COR-L47 (cell line): Measurements from ENCODE around the gene CATSPERZ.
A peak's percentile ranks its signal among the peaks of the same experiment; 100 is the strongest.

Experiments used
- DNase-seq: peaks from one replicate; lab custom pipeline; 2025; lab: John Stamatoyannopoulos, UW

The CATSPERZ gene

GRCh38 chr11:64285885-64286800 is 14.0 kb upstream of the CATSPERZ start:
- peak; percentile 70 for DNase-seq

- DNase-seq = no peak
Measured at GRCh38 chr11:64286801-64287159, 13.4 kb upstream of the CATSPERZ start.

GRCh38 chr11:64287676-64288352 is 12.3 kb upstream of the CATSPERZ start:
- DNase-seq = no peak

DNA sequence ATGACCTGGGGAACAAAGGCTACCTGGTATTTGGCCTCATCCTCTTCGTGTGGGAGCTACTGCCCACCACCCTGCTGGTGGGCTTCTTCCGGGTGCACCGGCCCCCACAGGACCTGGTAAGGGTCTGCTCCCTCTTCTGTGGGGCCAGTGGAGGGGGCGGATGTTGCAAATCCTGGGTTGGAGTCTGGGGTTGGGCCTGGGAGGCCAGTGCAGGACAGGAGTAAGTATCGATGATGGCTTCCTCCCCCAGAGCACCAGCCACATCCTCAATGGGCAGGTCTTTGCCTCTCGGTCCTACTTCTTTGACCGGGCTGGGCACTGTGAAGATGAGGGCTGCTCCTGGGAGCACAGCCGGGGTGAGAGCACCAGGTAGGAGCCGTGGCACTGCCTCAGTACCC is 11.8 kb upstream of the CATSPERZ start:
- no peak for DNase-seq

- no peak for DNase-seq
Measured at GRCh38 chr11:64289002-64289564, 11.1 kb upstream of the CATSPERZ start.

DNA sequence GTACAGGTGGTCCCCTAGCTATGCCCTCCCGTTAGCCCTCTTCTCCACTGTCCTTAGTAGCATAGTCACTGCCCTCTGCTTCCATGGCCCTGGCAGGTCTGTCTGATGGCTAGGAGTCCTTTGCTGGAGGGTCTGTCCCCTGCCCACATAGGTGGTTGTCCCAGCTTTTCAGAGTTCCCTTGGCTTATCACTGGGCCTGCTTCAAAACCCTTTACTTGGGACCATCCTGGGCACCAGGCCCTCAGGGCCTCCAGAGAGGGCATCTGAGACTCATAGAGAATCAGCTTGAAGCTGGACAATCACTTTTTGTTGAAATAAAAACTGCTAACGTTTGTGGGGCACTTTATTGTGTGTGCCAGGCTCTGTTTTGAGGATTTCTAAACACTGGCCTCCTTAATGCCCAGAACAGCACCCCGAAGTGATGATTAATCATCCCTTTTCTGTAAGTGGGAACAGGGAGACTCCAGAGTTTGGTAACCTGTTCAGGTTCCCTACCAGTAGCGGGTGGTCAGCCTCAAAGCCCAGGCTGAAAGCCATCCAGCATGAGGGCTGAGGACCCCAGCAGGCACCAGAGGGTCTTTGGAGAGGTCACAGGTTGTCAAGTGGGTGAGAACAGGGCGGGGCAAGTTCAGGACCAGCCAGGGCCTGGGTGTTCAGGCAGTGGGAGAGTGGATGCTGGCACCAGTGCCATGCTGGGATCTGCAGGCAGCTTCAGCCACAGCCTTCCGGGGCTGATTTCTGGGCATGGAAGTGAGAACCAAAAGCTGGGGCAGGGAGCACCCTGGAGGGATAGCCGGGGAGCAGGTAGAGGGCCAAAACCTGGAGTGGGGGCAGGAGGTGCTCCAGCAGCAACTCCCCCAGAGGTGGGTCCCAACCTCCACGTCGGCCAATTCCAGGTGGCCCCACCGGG is 9.6 kb upstream of the CATSPERZ start:
- DNase-seq = no peak

GRCh38 chr11:64291262-64291751 is 8.9 kb upstream of the CATSPERZ start, which contains the start of gene KCNK4:
TSS of gene KCNK4 (plus strand) at chr11:64291302. CDS start at chr11:64293019, 1,717 bp downstream.
- no peak for DNase-seq

DNA sequence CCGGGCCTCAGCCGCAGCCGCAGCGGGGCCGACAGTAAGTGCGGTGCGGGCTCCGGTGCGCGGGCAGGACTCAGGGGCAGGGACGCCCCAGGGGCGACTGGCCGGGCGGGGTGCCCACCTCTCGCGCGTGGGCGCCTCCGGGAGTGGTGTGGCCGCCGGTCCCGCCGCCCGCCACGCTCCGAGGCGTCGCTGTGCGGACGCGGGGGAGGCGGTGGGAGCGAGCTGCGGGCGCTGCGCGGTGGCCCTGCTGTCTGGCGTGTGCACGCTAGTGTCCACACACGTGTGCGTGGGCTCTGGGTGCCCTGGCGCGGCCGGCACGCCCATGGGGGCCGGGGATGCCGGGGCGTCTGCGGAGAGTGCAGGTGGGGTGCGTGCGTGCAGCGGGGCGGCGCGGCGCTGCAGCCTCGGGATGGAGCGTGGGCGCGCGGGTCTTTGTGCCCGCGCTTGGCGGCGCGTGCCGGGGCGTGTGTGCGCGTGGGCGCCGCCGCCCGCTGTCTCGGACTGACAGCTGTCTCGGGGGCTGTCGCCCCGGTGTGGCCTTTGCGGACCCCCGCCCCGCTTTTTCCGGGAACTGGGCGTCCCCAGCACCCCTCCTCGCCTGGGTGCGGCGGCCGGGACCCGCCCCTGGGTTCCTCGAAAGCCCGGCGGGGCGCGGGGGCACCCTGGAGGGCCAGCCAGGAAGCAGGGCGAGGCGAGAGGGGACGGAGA is 8.3 kb upstream of the CATSPERZ start:
- no peak for DNase-seq

- no peak for DNase-seq
Measured at GRCh38 chr11:64292460-64293254, 7.5 kb upstream of the CATSPERZ start.

- no peak for DNase-seq
Measured at GRCh38 chr11:64294774-64295173, 5.4 kb upstream of the CATSPERZ start.

- no peak for DNase-seq
Measured at GRCh38 chr11:64295760-64296159, 4.4 kb upstream of the CATSPERZ start.

DNA sequence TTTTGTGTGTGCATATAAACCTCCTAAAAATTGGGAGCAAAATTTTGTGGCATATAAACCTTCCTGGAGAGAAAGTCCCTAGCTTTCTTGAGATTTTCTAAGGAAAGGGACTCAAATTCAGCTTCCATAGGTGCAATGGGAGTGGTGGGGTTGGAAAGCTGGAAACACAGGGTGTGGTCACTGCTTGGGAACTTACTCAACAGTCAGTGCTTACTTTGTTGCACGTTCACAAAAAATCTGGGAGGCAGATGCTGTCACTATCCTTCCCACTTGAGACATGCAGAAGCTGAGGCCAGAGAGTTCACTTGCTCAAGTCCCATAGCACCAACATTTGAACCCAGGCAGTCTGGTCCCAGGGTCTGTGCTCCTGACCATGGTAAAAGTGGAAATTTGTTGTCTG is 3.9 kb upstream of the CATSPERZ start:
- DNase-seq = no peak

- DNase-seq = no peak
Measured at GRCh38 chr11:64296830-64297698, 3.1 kb upstream of the CATSPERZ start.

- DNase-seq = peak; percentile 77
Measured at GRCh38 chr11:64297699-64298358, 2.3 kb upstream of the CATSPERZ start.

- no peak for DNase-seq
Measured at GRCh38 chr11:64298966-64299846, 952 bp upstream of the CATSPERZ start.

GRCh38 chr11:64303109-64304031 is 3.2 kb downstream of the CATSPERZ start:
- no peak for DNase-seq

- no peak for DNase-seq
Measured at GRCh38 chr11:64304032-64304315, 3.8 kb downstream of the CATSPERZ start.
